Measurements from ENCODE around the gene TCP11L2. TPM values are rescaled to one million over a fixed set of nuclear protein-coding genes. Genes with fewer than 3 reads are reported as not detected.

TCP11L2 gene
- total RNA-seq, 3 donors from 2014 or later (not counting 1 experiment from before 2014, with no cell fraction given), result 68.8 to 97.7 (median 71.1) TPM

DNA sequence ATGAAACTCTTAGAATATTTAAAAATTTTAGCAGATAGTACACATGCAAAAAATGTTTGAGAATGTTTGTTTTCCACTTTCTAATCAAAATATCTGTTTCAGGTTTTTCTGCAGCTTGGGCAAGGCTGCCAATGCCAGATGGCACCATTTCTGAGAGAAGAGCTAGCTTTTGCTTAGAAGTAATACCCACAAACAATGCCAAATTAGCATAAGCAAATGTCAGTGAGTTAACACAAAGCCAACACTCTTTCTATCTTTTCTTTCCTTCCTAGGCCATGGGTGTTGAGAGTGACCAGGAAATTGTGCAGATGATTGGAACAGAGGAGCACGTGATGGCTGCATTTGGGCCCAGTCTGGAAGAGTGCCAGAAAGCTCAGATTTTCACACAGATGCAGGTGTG lies 90.2 kb downstream of the TCP11L2 start:
- no peak overlapping the region for H3K4me3 Mint-ChIP-seq
- H3K9me3 Mint-ChIP-seq, result no peaks in the 10 kb centered on the region
- WGBS (ENCODE audit: insufficient coverage), result 100% methylated on average over 1 of the region's 1 CpG
- Histone ChIP-seq H3K27me3 (ENCODE audit: control insufficient read depth, insufficient read depth, low read length) (no peaks in the 10 kb centered on the region), H3K4me1 (ENCODE audit: control insufficient read depth, insufficient read depth, low read length) (no peaks in the 10 kb centered on the region), H3K36me3 (ENCODE audit: control insufficient read depth, insufficient read depth, low read length) (peaks cover 8% of the 10 kb centered on the region), H3K27ac (ENCODE audit: low read length) (no peak overlapping the region), H3K4me3 (ENCODE audit: low read length) (no peak overlapping the region), H3K9me3 (ENCODE audit: control insufficient read depth, insufficient read depth, low read length) (no peaks in the 10 kb centered on the region)
- TF ChIP-seq, protein P1, sequence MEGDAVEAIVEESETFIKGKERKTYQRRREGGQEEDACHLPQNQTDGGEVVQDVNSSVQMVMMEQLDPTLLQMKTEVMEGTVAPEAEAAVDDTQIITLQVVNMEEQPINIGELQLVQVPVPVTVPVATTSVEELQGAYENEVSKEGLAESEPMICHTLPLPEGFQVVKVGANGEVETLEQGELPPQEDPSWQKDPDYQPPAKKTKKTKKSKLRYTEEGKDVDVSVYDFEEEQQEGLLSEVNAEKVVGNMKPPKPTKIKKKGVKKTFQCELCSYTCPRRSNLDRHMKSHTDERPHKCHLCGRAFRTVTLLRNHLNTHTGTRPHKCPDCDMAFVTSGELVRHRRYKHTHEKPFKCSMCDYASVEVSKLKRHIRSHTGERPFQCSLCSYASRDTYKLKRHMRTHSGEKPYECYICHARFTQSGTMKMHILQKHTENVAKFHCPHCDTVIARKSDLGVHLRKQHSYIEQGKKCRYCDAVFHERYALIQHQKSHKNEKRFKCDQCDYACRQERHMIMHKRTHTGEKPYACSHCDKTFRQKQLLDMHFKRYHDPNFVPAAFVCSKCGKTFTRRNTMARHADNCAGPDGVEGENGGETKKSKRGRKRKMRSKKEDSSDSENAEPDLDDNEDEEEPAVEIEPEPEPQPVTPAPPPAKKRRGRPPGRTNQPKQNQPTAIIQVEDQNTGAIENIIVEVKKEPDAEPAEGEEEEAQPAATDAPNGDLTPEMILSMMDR (IDR thresholded peaks at IDR 0.05), result no peak
- peaks cover 26% of the 10 kb centered on the region for H3K36me3 Mint-ChIP-seq
- no peak for ATAC-seq
- DNase-seq, result no peak
- no peaks in the 10 kb centered on the region for H3K27me3 Mint-ChIP-seq (ENCODE audit: low read depth in 2 of 2)
- H3K4me1 Mint-ChIP-seq, result no peaks in the 10 kb centered on the region
- no peak overlapping the region for H3K27ac Mint-ChIP-seq
- intact Hi-C loops (cut with micrococcal nuclease), result no loop called here

Other genes starting within 250 kb of the TCP11L2 start
- gene NUAK1, start 163.8 kb upstream of the TCP11L2 start, total RNA-seq, result 10 to 100 TPM in 1 of 3 donors, 1 to 10 TPM in 2; 1.4 to 10.9 (median 3.4) TPM
- 10 to 100 TPM in 1 of 3 donors, 1 to 10 TPM in 2; 2.0 to 19.4 (median 2.0) TPM for gene CKAP4, start 54.7 kb upstream of the TCP11L2 start, total RNA-seq
- 1 to 10 TPM; 3.8 to 8.1 (median 5.4) TPM for gene POLR3B, start 55.0 kb downstream of the TCP11L2 start, total RNA-seq